ENCODE data around the gene MAN2A1.

Gene MAN2A1

DNA sequence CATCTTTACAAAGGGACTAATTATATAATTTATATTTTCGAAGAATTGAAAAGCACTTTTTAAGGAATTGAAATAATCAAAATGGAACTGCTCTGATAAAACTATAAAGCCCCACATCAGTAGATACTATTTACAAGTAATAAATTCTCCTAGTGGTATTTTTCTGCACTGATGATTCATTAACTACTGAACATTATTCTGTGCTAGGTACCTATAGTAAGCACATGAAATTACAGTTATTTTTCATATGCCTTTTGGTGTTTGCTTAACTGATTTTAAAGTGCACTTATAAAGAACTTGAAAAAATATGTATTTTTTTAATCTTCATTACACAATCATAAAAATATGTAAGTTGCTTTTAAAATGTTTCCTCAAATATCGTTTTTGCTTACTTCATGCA, 123.0 kb downstream of the MAN2A1 start:
- no peak overlapping the region for H3K4me3 ChIP-seq (ENCODE audit: low read depth, low read length)
- TF ChIP-seq CTCF (IDR thresholded peaks at IDR 0.05; ENCODE audit: borderline replicate concordance, insufficient read depth, low read depth, low read length) = no peak

GRCh38 chr5:109816732-109817131, 127.0 kb downstream of the MAN2A1 start:
- no peak for TF ChIP-seq CTCF (IDR thresholded peaks at IDR 0.05; ENCODE audit: borderline replicate concordance, insufficient read depth, low read depth, low read length)
- no peak overlapping the region for H3K4me3 ChIP-seq (ENCODE audit: low read depth, low read length)

DNA sequence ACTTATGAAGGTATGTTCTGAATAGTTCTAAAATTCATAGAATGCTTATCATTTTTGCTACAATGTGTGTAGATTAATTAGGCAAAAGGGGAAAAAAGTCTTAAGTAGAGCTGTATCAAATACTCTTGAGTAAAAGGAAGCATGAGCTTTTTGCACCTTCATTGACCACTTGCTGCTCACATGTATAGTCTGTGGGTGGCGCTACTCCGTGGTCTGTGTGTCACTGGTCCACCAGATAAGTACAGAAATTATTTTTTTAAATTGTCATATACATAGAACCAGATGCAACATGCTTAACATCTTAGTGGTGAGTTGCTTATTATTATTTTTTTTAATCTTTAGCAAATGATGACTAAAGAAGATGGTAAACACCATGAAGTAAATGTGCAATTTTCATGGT, 130.2 kb downstream of the MAN2A1 start:
- no peak overlapping the region for H3K4me3 ChIP-seq (ENCODE audit: low read depth, low read length)

GRCh38 chr5:109823597-109823996, 133.9 kb downstream of the MAN2A1 start:
- no peak overlapping the region for H3K4me3 ChIP-seq (ENCODE audit: low read depth, low read length)
- no peak for TF ChIP-seq CTCF (IDR thresholded peaks at IDR 0.05; ENCODE audit: borderline replicate concordance, insufficient read depth, low read depth, low read length)

More for the DNA sequence above, 130.2 kb downstream of the MAN2A1 start:
- TF ChIP-seq CTCF (IDR thresholded peaks at IDR 0.05; ENCODE audit: borderline replicate concordance, insufficient read depth, low read depth, low read length) = no peak

- TF ChIP-seq CTCF (IDR thresholded peaks at IDR 0.05; ENCODE audit: borderline replicate concordance, insufficient read depth, low read depth, low read length) = no peak
- H3K4me3 ChIP-seq (ENCODE audit: low read depth, low read length) = no peak overlapping the region
These were observed 135.7 kb downstream of the MAN2A1 start for GRCh38 chr5:109825450-109825849.

DNA sequence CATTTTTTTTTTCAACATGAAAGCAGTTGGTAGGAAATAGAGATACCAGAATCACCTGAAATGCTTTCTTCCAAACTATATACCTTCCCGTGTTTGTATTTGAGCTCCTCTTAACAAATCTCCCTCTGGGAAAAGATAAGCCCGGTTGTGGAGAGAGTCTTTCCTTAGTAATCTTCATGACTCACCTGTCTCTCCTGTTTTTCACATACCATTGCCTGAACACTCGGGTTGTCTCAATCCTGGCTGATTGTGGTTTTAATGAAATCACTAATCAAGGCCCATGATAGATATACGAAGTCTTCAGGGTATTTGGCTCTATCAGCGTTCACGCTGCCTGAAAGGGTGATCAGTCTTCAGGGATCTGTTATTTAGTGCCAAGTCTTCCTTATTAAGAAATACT, 136.7 kb downstream of the MAN2A1 start:
- TF ChIP-seq CTCF (IDR thresholded peaks at IDR 0.05; ENCODE audit: borderline replicate concordance, insufficient read depth, low read depth, low read length) = no peak

DNA sequence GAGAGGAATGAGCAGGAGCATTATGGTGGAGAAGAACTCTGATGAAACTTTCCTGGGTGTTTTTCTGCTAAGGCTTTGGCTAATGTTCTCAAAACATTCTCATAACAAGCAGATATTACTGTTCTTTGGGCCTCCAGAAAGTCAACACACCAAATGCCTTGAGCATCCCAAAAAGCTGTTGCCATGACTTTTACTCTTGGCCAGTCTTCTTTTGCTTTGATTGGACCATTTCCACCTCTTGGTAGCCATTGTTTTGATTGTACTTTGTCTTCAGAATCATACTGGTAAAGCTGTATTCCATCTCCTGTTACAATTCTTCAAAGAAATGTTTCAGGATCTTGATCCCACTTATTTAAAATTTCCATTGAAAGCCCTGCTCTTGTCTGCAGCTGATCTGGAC, 139.6 kb downstream of the MAN2A1 start:
- no peak overlapping the region for H3K4me3 ChIP-seq (ENCODE audit: low read depth, low read length)
- no peak for TF ChIP-seq CTCF (IDR thresholded peaks at IDR 0.05; ENCODE audit: borderline replicate concordance, insufficient read depth, low read depth, low read length)

More for the DNA sequence above, 136.7 kb downstream of the MAN2A1 start:
- no peak overlapping the region for H3K4me3 ChIP-seq (ENCODE audit: low read depth, low read length)
